GM19099 (cell line): ENCODE results near the gene RGL1.

Source experiments
- POLR2A ChIP-seq: IDR thresholded peaks from 3 replicates; pipeline ENCODE4 v1.6.1; 2011; ENCODE audit warnings: low read depth; ENCODE audit not compliant: insufficient read length; ENCODE audit errors: extremely low read depth

RGL1 gene

GRCh38 chr1:183808296-183809027 lies 3.5 kb downstream of the RGL1 start:
- TF ChIP-seq POLR2A: no peak

GRCh38 chr1:183810121-183810520 lies 5.2 kb downstream of the RGL1 start:
- TF ChIP-seq POLR2A: no peak

DNA sequence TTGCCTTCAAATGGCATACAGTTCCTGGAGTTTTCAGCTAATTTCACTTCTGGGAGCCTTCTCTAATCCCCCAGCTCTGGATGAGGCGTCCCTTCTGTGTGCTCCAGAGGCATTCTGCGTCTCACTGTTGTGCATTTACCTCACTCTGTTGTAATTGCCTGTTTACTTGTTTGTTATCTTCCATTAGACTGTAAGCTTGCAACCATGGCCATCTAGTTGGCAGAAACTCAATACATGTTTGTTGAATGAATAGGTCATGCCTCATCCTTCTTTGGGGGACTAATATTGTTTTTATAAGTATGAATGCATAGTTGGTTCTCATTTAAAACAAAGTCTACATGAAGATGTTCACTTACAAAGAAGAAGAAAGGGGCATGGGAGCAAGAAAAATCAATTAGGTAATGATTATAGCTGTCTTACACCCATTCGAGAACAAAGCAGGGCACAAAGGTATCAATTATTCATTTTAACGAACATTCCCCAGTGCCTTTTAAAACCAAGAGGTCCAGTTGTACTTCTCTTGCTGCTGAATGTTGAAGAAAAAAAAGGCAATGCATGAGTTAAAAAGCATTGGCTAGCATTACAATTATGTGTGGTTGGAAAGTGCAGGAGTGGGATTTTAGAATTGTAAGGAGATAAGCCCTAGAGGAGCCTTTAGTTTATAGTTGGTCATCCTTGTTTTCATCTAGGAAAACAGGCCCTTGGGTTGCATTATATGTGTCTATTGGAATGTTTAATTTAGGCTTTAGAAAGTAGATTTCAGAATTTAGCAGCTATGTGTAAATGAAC lies 6.0 kb downstream of the RGL1 start:
- no peak for TF ChIP-seq POLR2A

DNA sequence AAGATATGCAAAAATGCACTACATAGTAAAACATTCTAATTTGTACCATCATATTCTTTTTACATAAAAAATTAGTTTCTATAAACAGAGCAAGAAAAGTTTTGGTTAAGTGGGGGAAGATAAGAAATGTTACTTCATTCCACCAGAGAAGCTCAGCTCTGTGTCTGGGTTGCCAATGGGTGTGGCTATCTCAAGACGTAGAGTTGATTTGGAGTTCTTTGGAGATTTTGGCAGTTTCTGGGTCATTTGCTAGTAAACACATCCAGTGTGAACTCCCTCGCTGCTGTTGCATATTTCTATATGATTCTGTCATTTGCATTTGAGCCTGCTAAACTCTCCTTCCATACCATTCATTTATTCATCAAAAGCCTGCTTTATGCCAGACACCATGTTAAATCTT lies 7.2 kb downstream of the RGL1 start:
- no peak for TF ChIP-seq POLR2A

- no peak for TF ChIP-seq POLR2A
Measured at GRCh38 chr1:183812686-183813569, 8.0 kb downstream of the RGL1 start.

- no peak for TF ChIP-seq POLR2A
Measured at GRCh38 chr1:183814121-183814681, 9.3 kb downstream of the RGL1 start.

GRCh38 chr1:183816110-183816509 lies 11.2 kb downstream of the RGL1 start:
- no peak for TF ChIP-seq POLR2A

DNA sequence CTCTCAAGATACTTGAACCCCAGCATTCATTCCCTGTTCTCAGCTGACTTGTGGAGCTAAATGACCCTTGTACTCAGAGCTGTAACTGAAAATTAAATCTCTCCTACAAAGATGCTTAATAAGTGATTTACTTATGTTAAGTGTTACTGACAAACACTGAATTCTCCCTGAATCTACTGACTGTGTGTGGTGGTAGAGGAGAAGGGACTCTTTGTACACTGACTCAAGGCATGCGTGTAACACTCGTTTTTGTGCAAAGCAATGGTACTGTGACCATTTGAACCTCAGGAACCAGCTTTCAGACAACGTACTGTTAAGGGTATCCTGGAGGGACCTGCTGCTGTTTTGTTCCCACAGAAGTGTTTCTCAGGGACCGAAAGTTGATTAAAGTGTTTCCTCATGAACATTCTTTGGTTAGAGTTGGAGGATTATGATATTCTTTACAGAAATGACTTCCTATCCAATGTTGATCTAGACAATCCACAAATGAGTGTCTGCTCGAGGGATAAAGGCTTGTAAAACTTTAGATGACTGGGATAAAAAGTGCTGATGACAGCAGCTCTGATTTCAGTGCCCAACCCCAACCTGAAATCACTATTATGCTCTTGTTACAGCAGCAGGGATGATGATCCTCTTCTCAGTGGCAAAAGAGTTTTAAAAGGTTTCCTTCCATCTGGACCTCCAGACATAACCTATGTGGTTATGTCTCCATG lies 12.8 kb downstream of the RGL1 start:
- TF ChIP-seq POLR2A: no peak

GRCh38 chr1:183819059-183819458 lies 14.1 kb downstream of the RGL1 start:
- no peak for TF ChIP-seq POLR2A

DNA sequence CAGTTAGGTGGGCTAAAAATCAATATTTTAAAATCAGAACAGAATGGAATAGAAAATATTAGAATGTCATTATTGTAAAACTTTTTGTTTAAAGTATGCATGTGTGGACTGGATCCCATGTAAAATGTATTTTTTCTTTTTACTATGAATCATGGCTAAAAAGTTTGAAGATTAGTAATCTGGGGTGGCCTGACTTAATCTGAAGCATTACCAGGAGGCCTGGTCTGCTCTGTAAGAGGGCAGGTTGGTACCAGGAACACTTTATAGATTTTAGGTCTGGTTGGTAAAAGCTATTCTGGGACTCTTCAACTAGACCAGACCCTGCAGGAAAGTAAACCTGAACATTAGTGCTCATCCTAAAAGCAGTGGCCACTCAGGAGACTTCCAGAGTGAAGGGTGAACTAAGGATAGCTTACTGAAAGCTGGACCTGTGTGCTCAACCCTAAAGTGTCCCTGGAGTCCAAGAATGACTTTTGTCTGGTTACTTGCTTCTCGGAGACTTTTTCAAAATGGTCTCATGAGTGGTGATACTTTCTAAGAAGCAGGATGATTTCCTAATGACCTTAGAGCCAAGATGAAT lies 16.5 kb downstream of the RGL1 start:
- no peak for TF ChIP-seq POLR2A

GRCh38 chr1:183821889-183822611 lies 17.1 kb downstream of the RGL1 start:
- no peak for TF ChIP-seq POLR2A

DNA sequence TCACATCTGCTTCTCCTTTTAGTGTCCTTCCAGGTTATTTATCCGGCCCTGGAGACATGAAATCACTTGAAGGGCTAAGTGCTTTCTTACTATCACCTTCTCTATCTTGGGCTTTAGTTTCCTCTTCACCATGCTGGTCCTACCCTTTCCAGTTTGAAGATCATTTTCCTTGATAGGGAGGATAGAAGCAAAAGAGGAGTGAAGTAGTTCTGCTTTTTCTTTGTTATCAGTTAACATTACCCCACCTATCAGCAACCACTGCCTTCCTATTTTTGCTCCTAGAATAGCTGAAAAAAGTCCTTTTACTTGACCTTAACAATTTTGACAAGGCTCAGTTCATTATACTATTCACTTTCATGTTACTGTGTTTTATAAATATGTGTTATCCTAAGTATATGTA lies 19.4 kb downstream of the RGL1 start:
- TF ChIP-seq POLR2A: no peak

DNA sequence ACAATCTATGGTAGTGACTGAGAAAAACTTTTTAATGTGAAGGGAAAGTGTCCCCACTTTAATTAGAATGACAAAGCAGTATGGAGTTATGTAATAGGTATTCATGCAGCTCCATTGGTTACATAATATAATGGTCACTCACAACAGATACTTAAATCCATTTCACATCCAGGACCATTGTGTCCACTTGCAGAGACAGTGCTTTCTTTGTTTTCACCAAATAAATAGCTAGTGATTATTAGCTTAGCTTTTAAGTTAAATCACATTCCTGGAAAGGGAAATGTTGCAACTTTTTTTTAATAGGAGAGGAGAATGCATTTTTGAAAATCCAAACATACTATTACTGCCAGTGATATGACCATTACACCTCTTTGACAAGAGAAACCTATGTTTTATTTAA lies 22.9 kb downstream of the RGL1 start:
- TF ChIP-seq POLR2A: no peak
